HG02588 (cell line): Measurements from ENCODE around the gene L3MBTL4.

ENCODE experiments used
- ATAC-seq: cut with Tn5 transposase; IDR thresholded peaks from one replicate; pipeline ENCODE4 v1.9.1; 2021; ENCODE audit warnings: mild to moderate bottlenecking, moderate library complexity; ENCODE audit not compliant: unreplicated experiment

L3MBTL4 gene

DNA sequence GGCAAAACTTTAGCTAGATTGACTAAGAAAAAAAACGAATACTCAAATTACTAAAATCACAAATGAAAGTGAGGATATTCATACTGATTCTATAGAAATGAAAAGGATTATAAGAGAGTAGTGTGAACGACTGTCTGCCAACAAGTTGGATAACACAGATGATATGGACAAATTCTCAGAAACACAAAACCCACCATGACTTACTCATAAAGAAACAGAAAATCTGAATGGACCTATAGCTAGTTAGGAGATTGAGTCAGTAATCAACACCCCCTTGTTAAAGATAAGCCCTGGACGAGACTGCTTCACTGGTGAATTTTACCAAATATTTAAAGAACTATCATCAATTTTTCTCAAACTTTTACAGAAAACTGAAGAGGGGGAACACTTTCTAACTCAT is 410.6 kb downstream of the L3MBTL4 start:
- peak; percentile 58 for ATAC-seq

DNA sequence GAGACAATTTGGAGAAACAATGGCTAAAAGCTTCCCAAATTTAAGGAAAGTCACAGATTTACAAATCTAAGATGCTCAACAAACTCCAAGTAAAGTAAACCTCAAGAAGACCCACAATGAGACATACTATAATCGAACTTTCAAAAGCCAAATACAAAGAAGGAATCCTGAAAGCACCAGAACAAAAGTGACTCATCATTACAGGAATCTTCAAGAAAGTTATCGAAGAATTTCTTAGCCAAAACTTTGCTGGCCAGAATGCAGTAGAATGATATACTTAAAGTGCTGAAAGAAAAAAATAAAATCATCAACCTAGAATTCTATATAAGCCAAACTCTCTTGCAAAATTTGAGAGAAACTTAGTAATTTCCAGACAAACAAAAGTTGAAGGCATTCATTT is 412.8 kb downstream of the L3MBTL4 start:
- ATAC-seq: no peak

DNA sequence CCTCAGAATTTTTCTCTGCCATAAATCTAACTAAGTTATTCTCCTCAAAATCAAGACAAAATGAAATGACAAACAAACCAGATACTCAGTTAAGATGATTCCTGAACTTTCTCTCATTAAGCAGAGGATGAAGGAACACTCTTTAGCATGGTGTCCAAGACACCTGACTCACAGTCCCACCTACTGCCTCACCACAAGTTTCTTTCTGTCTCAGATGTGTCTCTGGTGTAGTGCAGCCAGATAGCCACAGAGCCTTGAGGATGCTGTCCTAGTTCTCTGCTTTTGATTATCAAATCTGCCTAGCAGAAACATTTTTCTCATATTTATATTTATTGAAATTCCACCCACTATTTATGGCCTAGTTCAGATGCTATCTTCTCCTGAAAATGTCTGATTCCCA is 415.8 kb downstream of the L3MBTL4 start:
- ATAC-seq: peak; percentile 99

DNA sequence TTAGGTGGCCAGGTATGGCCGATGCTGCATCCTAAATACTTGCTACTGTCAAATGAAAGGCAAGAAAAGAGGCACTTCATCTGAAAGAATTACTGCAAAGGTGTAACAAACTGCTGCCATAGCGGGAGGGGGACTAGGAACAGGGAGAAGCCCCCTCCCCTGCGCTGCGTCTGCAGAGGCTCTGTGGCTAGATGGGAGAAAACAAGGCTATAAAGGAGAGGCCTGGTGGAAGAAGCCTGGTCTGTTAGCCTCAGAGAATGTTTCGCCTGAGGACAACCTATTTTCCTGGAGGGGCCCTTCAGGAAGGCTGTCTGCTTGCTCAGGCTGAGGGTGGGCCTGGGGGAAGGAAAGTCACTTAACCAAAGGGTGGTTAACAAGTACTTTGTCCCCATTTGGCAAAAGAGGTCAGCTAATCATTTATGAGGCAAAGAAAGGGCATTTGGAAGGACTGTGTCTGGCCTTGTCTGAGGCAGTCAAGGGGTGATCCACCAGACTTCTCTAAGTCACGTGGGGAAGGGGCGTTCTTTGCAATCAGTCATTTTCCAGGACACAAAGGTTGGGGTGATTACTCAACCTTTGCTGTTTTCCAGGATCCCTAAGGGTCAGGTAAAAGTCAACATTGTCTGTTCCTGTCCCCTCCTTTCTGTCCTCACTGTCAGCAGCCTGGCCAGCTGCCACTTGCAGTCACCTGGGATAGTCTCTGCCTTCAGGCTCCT is 416.4 kb downstream of the L3MBTL4 start:
- peak; percentile 28 for ATAC-seq

DNA sequence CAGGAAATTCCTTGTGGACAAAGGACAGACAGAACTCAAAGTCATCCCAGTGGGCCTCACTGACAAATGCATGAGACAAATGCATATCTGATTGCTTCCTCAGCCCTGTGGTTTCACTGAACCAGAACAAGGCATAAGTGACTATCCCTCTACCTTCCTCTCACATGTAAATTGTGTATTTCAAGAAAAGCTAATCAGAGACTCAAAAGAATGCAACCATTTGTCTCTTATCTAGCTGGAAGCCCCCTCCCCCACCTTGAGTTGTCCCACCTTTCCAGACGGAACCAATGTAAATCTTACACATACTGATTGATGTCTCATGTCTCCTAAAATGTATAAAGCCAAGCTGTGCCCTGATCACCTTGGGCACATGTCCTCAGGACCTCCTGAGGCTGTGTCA is 417.4 kb downstream of the L3MBTL4 start:
- ATAC-seq: no peak

DNA sequence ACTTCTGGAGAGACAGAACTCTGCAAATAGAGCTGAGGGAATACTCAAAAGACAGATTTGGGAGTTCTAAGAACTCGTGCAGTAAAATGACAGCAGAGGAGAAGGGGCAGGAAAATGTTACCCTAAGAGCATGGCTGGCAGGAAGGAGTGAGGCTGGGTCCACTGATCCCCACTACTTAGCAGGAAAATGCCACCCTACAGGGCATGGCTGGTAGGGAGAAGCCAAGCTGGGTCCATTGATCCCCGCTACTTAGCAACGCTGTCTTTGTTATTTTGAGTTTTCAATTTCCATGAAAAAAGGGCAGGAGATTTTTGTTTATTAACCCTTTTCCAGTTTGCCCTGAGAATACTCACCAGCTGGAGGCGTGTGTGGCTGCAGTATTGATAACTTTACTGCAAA is 419.1 kb downstream of the L3MBTL4 start:
- no peak for ATAC-seq

DNA sequence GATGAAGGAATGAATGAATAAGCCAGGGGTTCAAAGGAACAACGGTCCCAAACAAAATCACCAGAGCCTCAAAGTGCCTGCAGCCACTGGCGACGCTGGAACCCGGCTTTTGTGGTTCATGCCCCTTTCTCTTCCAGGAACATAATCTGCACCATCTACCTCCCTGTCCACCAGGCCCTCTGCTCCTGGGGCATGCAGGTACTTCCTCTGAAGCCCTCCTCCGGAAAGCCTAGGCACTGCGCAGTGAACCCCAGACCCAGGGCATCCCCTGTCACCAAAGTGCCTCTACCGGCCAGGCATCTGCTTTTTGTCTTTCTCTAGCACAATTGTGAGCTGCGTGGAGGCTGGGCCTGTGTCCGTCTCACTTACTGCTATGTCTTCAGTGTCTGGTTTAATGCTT is 420.8 kb downstream of the L3MBTL4 start:
- no peak for ATAC-seq

DNA sequence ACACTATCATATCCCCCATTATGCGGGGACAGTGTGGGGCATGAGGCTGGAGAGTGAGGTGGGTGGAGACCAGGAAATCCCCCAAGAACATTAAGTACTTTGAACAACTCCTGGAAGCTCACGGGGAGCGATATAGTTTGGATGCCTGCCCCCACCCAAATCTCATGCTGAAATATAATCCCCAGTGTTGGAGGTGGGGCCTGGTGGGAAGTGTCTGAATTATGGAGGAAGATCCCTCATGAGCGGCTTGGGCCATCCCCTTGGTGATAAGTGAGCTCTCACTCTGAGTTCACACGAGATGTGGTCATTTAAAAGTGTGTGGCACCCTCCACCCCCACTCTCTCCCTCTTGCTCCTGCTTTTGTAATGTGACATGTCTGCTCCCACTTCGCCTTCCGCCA is 422.3 kb downstream of the L3MBTL4 start:
- ATAC-seq: no peak

DNA sequence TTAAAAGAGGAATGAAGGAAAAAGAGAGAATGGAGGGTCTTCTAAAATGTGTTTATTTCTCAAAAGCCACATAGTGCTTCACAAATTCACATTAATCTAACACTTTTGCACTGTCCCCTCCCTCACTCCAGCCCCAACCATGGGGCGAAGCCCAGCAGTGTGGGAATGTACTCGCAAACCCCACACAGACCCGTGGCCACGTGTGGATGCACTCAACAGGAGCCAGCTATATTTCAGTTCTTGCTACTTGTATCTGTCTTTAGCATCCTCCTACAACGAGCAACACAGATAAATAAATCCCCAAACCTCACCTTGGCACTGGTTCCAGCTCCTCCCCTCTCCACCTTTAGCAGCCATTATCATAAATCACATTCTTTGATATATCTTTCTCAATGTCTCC is 427.5 kb downstream of the L3MBTL4 start:
- ATAC-seq: no peak

DNA sequence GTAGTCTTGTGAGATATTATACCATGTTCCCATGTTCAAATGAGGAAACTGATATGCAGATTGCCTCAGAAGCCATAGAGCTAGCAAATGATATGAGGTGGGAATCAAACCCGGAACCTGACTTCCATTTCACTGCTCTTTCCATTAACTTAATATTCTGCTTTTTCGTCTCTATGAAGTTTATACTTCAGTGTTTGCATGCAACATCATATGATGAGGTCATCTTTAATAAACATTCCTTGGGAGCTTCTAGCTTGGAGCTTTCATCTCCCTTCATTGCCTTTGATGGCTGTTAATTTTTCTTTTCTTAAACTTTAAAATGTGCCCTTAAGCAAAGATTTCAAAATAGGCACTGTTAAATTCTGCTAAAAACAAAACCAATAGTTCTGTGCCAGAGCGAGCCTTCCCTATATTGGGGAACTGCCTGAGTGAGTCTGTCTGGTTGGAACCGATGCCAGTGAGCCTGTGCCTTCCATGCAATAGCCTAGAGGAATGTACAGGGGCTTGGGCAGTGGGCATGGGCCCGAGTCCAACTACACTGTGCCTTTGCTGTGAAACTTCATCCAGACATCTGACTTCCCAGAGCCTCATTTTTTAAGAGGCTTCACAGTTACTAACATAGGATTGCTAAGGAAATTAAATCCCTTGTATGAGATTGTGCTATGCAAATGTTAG is 428.3 kb downstream of the L3MBTL4 start:
- no peak for ATAC-seq

DNA sequence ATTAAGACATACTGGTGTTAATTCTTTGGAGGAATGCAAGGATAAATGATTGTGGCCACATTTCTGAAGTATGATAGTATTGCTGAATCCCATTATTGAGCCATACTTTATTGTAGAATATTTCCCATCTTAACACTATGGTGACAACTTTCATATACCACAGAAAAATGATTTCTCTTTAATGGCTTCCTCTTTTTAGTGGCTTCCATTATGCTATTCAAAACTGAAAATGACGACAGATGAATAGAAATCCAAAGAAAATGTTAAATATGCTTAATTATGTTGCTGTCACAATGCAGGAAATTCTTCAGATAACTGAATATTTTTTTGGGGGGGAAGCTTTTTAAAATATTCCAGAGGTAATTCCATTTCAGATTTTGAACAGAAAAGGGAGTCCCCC is 430.5 kb downstream of the L3MBTL4 start:
- ATAC-seq: no peak

DNA sequence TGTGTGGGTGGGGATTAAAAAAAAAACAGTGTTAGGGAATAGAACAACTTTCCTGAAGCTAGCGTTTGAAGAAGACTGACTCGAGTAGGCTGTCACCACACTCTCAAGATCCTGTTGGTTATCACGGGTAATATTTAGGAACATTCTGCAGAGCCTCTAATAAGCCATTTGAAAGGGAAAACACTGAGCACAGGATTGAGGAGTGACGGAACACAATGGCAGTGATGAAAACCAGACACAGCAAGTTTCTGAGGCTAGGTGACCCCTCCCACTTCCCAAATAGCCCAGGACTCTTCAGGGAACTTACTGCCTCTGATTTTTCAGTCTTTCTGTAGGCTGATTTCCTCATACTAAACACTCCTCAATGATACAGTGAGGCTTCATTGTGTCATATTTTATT is 431.2 kb downstream of the L3MBTL4 start:
- ATAC-seq: no peak

DNA sequence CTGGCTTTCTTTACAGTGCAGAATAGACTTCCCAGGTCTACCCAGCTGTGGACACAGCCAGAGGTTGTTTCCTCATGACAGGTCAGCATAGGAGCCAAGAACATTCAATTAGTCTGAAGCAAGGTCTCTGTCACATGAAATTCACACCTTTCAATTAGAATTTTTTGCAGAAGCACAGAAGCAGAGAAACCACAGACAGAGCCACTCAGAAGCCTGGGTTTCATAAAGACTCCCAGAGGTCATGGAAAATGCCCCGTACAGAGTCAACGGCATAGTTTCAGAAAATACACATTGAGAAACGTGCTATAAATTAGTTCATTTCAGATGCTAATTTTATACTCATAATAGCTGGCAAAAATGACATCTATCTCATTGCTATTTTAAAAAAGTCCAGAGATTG is 432.4 kb downstream of the L3MBTL4 start:
- no peak for ATAC-seq

DNA sequence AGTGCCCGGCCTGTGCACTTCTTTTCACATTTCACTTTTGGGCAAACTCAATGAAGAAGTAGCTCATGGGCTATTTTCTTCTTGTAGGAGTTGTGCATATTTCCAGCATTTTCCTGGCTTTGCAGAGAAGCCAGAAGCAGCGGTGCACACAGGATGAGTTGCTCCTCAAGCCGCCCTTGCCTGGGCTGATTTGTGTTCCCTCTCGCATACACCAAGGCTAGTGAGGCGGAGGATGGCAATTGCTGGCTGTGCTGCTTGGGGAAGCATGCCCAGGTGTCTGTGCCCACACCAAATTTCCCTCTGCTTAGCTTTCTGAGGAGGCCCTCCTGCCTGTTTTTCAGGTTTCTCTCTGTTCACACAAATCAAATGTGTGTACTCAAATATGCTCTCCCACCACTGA is 434.0 kb downstream of the L3MBTL4 start:
- ATAC-seq: no peak

DNA sequence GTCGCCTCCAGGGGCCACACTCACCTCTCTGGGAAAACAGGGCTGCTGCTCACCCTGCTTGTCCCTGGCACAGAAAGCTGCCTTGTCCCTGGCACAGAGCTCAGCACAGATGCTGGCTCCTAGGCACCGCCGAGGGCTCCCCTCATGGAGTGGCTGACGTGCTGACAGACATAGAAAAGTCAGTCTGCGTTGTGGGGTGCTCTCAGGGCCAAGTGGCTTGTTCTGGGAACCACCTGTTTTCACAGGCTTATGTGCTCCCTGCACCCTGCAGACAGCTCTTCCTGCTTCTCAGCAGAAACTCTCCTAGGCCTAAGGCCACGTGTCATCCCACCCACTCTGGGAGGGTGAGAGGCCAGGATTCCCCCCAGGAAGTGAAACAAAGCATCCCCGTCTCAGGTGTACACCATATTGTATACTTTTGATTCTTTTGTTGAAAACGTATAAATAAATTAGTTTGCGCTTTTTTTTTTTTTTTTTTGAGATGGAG is 434.7 kb downstream of the L3MBTL4 start:
- ATAC-seq: no peak

DNA sequence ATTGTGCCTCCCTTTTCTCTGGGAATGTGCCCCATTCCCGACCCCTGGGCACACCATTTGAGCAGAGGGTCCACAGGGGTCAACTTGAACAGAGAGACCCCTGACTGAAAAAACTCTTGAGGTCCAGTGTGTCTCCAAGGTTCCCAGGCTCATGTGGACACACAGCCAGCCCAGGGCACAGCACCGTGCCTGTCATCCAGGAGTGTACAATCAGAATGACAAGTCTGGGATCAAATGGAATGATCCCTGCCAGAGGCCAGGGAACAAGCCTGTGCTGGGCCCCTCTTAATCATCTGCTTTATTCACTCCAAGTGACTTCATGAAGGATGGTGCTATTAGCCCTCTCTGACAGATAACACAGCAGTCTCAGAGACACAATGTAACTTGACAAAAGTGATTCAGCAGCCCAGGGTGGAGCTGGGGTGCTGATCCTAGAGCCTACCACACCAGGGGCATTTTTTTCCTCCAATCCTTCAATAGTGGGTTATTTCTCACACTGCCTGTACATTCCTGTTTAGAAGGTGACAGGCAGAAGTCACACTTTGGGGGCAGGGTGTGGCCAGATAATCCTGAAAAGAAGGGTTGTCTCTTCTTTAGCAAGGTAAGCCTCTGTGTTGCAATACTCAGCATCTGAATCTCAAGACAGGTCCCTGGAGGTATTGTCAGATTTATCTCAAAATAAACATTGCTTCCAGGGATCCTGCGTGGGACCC is 435.4 kb downstream of the L3MBTL4 start:
- no peak for ATAC-seq

DNA sequence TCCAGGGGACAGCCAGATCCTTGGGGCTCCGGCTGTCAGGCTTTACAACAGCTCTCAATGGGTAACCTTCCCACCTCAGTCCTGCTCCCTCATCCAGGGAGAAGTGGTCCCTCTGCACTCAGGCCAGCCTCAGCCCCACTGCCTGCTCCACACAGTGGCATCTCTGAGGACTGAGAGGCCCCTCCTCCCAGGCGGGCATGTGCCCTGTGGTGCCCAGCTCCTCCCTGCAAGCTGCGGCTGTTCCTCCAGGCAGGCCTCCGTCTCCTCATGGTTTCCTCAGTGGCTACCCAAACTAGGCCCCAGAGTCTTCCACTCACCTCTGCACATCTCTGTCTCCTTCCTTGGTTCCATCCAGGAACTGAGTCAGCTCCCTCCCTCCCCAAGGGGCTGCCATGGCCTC is 437.7 kb downstream of the L3MBTL4 start:
- no peak for ATAC-seq

DNA sequence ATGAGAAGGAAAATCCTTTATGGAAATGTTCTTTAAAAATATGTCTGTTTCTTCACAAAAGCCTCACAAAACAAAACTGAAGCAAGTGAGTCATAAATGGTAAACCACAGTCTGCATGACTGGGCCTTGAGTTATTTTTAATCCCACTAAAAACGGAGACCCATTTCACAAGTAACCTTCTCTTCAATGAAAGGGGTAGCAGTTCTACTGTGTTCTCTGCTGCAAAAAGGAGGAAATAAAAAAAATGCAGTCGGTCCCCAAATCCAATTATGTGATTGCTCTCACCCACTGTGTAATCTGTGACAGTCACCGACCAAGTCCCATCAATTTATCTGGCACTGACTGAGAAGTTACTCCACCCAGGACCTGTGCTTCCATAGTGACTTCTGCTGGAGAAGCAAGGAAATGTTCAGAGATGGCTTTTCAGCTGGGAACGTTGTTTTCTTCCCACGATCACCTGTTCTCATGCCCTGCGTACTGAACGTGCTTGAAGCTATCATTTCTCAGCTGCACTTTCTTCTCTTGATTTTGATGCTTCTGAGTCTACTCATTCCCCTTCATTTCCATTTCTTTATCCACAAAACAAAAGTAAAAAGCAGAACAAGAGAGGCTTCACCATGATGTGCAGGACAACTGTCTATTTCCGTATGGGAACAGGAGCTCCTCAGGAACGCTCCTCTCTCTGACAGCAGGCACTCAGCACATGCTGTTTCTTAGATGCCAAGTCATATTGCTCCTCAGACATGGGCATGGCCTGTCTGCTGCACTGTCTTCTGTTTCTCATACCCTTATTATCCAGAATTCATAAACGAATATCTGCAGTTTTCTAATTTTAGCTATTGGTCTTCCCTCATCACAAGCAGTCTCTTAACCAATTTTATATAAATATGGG is 439.4 kb downstream of the L3MBTL4 start:
- peak; percentile 66 for ATAC-seq

DNA sequence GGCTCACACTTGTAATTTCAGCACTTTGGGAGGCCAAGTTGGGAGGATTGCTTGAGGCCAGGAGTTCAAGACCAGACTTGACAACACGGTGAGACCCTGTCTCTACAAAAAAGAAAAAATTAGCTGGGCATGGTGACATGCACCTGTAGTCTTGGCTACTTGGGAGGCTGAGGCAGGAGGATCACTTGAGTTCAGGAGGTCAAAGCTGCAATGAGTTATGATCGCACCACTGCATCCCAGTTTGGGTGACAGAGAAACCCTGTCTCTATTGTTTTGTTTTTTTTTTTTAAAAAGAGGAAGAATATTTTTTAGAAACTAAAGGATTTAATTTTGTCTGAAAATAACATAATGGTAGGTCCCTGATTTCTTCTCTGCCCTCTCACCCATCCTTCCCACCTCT is 440.0 kb downstream of the L3MBTL4 start:
- ATAC-seq: no peak

DNA sequence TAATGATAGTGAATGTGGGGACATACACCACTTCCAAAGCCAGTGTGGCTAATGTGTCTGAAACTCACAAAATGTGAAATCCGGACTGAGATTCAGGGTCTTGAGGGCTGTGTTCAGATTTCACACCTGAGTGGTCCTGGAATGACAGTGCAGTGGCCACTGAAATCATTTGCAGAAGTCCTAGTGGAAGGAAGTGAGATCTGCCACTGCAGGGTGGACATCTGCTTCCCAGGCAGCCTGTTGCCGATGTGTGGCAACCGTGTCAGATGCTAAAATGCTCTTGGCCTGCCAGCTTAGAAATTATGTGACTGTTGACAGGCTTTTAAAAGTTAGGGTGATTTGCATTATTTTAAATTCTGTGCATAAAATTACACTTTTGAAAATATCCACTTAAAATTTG is 441.6 kb downstream of the L3MBTL4 start:
- ATAC-seq: no peak

DNA sequence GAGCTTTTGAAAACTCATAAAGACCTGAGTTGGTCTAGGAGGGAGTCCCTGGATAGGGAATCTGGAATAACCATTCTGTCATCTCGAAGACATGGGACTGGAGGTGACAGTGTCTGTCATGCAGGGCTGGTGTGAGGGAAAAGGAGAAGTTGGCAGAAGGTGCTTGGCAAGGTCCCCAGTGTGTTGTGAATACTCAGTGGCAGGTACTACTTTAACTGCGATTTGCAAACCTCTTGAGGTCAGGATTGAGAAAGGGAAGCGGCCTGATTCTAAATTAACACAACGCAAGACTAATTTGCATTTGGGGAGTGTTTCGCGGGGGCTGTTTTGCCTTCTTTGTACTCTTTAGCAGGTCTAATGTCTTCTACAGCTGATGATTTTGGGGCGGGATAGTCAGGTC is 442.4 kb downstream of the L3MBTL4 start:
- peak; percentile 55 for ATAC-seq
